Vagina (tissue), 2 donors: Measurements from ENCODE around the gene CPLANE2. TPM values are rescaled to one million over a fixed set of nuclear protein-coding genes. Genes with fewer than 3 reads are reported as not detected.

Experiments used
- DNase-seq, 2 donors: peaks; one replicate each; pipeline ENCODE4 v3.0.0-alpha.2; 2017; ENCODE audit errors: extremely low spot score in 2 of 2
- H3K27ac ChIP-seq: fragments of 200-600 bp; sonication (generic); one replicate; pipeline ENCODE4 v1.5.1; 2019
- H3K27me3 ChIP-seq: fragments of 200-600 bp; sonication (generic); one replicate; pipeline ENCODE4 v1.5.1; 2019
- H3K36me3 ChIP-seq, 2 donors: fragments of 200-600 bp; sonication (generic); one replicate each; pipeline ENCODE4 v1.5.1; 2017 to 2019
- H3K4me1 ChIP-seq: fragments of 200-600 bp; sonication (generic); one replicate; pipeline ENCODE4 v1.5.1; 2019
- H3K4me3 ChIP-seq, 2 donors: fragments of 200-600 bp; sonication (generic); 1 replicate in 1 of 2; 2 replicates in 1 of 2; pipeline ENCODE4 v1.5.1; 2016 to 2019
- H3K9me3 ChIP-seq: fragments of 200-600 bp; sonication (generic); one replicate; pipeline ENCODE4 v1.5.1; 2019
- CTCF ChIP-seq, 3 experiments: fragments of 450-650 bp in 2 of 3; fragments of 200-600 bp in 1 of 3; sonication (generic) in 1 of 3; IDR thresholded peaks; one replicate each; pipeline ENCODE4 v1.5.1; 2017 to 2019; ENCODE audit warnings: antibody characterized with exemption in 3 of 3, mild to moderate bottlenecking in 2 of 3, moderate library complexity in 2 of 3
- POLR2A ChIP-seq, 2 donors: fragments of 450-650 bp; IDR thresholded peaks; one replicate each; pipeline ENCODE4 v1.6.1; 2017; ENCODE audit warnings: antibody characterized with exemption in 2 of 2, mild to moderate bottlenecking in 2 of 2, moderate library complexity in 2 of 2
- POLR2AphosphoS5 ChIP-seq, 2 donors: sonication (generic); formaldehyde crosslinking; IDR thresholded peaks; one replicate each; pipeline ENCODE4 v1.9.0; 2017; ENCODE audit warnings: antibody characterized with exemption in 2 of 2, mild to moderate bottlenecking in 2 of 2, low read depth in 1 of 2; ENCODE audit not compliant: insufficient read depth in 1 of 2
- intact Hi-C: fragments of 100-400 bp; cut with DNase I; formaldehyde crosslinking; loops from one replicate; pipeline ENCODE4 v1.15.1; 2023
- total RNA-seq: library from RNA; depleted of rRNA; stranded (reverse); fragments of >200 nt; gene quantifications from one replicate; pipeline ENCODE4 v1.2.3, GENCODE V29; 2016

The CPLANE2 gene
- total RNA-seq, 1 donor from 2014 or later = 1.2 TPM

- Histone ChIP-seq H3K36me3 (no peaks in the 10 kb centered on the region), H3K4me3 (no peak overlapping the region), H3K4me1 (peaks cover 6% of the 10 kb centered on the region), H3K9me3 (no peaks in the 10 kb centered on the region), H3K27me3 (no peaks in the 10 kb centered on the region), H3K27ac (no peak overlapping the region)
- DNase-seq = no peak
- TF ChIP-seq CTCF (IDR thresholded peaks at IDR 0.05) (no peak), POLR2AphosphoS5 (IDR thresholded peaks at IDR 0.05; ENCODE audit: insufficient read depth in 1 of 2, low read depth in 1 of 2) (no peak), POLR2A (IDR thresholded peaks at IDR 0.05) (no peak)
- intact Hi-C loops = no loop called here
These were observed 38.6 kb upstream of the CPLANE2 start for GRCh38 chr1:16275591-16275990.

- no peak for TF ChIP-seq POLR2AphosphoS5 (IDR thresholded peaks at IDR 0.05; ENCODE audit: insufficient read depth in 1 of 2, low read depth in 1 of 2)
- TF ChIP-seq POLR2A (IDR thresholded peaks at IDR 0.05) = no peak
- intact Hi-C loops = no loop called here
- Histone ChIP-seq H3K4me3 (no peak overlapping the region), H3K27me3 (no peaks in the 10 kb centered on the region), H3K27ac (no peak overlapping the region), H3K36me3 (no peaks in the 10 kb centered on the region), H3K4me1 (peaks cover 12% of the 10 kb centered on the region), H3K9me3 (no peaks in the 10 kb centered on the region)
- DNase-seq = no peak
These were observed 30.8 kb upstream of the CPLANE2 start for GRCh38 chr1:16267690-16268180.

- H3K36me3 ChIP-seq = no peaks in the 10 kb centered on the region
- no peak for DNase-seq
- no peak overlapping the region for H3K4me3 ChIP-seq
- TF ChIP-seq CTCF (IDR thresholded peaks at IDR 0.05) = no peak
- TF ChIP-seq POLR2AphosphoS5 (IDR thresholded peaks at IDR 0.05; ENCODE audit: insufficient read depth in 1 of 2, low read depth in 1 of 2) = no peak
- TF ChIP-seq POLR2A (IDR thresholded peaks at IDR 0.05) = no peak
- intact Hi-C loops = no loop called here
- no peak overlapping the region for H3K27ac ChIP-seq
- no peaks in the 10 kb centered on the region for H3K9me3 ChIP-seq
- no peaks in the 10 kb centered on the region for H3K27me3 ChIP-seq
- peaks cover 12% of the 10 kb centered on the region for H3K4me1 ChIP-seq
These were observed 29.6 kb upstream of the CPLANE2 start for GRCh38 chr1:16266411-16267118.

- no peaks in the 10 kb centered on the region for H3K36me3 ChIP-seq
- H3K4me1 ChIP-seq = peaks cover 12% of the 10 kb centered on the region
- H3K27ac ChIP-seq = no peak overlapping the region
- DNase-seq = no peak
- TF ChIP-seq POLR2AphosphoS5 (IDR thresholded peaks at IDR 0.05; ENCODE audit: insufficient read depth in 1 of 2, low read depth in 1 of 2) = no peak
- no peak for TF ChIP-seq CTCF (IDR thresholded peaks at IDR 0.05)
- TF ChIP-seq POLR2A (IDR thresholded peaks at IDR 0.05) = no peak
- no peaks in the 10 kb centered on the region for H3K27me3 ChIP-seq
- intact Hi-C loops = no loop called here
- H3K4me3 ChIP-seq = no peak overlapping the region
- no peaks in the 10 kb centered on the region for H3K9me3 ChIP-seq
These were observed 25.1 kb upstream of the CPLANE2 start for GRCh38 chr1:16262067-16262466.

- Histone ChIP-seq H3K27ac (no peak overlapping the region), H3K27me3 (no peaks in the 10 kb centered on the region), H3K4me1 (no peaks in the 10 kb centered on the region), H3K36me3 (peaks cover 0 to 8% of the 10 kb centered on the region in 2 donors), H3K9me3 (no peaks in the 10 kb centered on the region), H3K4me3 (no peak overlapping the region)
- DNase-seq = no peak
- no peak for TF ChIP-seq POLR2AphosphoS5 (IDR thresholded peaks at IDR 0.05; ENCODE audit: insufficient read depth in 1 of 2, low read depth in 1 of 2)
- TF ChIP-seq CTCF (IDR thresholded peaks at IDR 0.05) = no peak
- no peak for TF ChIP-seq POLR2A (IDR thresholded peaks at IDR 0.05)
- intact Hi-C loops = no loop called here
These were observed 23.8 kb upstream of the CPLANE2 start for GRCh38 chr1:16260814-16261213.
